ENCODE results near the gene DAB2IP.

DAB2IP gene

DNA sequence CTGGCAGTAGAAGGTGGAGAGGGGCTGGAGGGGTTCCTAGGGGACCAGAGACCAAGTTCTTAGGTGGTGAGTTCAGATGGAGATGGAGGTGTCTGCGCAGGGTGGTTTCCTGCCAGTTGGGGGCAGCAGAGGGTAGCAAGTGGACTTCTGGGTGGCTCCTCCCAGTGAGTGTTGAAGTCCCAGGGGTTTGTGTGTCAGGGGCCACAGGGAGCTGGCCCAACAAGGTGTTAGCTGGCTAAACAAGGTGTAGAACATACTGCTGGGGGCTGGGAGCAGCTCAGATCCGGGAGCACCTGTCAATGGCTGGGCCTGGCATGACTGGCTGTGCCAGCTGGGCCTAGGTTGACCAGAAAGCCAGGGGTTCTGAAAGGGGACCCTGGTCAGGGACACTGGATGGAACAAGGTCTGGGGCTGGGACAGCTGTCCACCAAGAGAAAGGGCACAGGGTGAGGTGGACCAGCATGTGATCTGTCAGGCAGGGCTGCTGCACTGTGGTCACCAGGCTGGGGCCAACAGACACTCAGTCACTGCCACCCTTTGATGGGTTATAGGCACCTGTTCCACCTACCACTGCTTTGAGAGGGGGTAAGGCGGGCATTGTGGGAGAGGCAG, 35.6 kb downstream of the DAB2IP start:
- DNase-seq, result no peak

DNA sequence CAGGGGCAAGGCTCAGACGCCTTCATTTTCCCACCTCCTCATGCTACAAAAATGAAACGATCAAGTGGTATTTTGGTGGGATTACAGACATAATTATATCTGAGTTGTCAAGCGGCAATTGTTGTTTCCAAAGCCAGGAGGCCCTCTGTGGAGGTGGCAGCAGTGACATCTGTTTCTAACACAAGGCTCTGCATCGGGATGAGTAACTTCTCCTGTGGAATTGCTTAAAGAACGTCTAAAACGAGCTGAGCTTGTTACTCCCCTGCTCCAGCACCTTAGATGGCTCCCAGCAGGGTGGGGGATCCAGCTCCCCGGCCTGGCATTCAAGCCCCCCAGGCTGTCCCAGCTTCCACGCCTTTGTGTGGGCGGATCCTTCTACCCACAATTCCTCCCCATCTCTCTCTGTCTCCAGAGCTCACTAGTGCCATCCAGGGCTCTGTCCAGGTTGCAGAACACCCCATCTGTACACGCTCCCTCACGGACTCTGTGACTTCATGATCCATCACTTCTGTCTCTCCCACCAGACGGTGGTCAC, 36.8 kb downstream of the DAB2IP start:
- no peak for DNase-seq

DNA sequence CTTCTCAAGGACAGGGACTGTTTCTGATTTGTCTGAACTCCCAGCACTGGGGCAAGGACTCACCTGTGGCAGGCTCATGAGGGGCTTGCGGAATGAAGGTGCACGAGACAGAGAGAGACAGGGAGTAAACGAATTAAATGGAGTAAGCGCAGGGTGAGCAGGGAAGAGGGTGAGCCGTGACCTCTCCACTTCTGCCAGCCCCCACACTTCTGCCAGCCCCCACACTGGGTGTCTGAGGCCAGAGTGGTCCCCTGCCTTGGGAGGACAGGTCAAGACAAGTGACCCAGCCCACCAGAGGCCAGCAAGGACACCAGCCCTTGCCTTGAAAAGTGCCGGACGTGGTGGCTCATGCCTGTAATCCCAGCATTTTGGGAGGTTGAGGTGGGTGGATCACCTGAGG, 37.2 kb downstream of the DAB2IP start:
- no peak for DNase-seq

DNA sequence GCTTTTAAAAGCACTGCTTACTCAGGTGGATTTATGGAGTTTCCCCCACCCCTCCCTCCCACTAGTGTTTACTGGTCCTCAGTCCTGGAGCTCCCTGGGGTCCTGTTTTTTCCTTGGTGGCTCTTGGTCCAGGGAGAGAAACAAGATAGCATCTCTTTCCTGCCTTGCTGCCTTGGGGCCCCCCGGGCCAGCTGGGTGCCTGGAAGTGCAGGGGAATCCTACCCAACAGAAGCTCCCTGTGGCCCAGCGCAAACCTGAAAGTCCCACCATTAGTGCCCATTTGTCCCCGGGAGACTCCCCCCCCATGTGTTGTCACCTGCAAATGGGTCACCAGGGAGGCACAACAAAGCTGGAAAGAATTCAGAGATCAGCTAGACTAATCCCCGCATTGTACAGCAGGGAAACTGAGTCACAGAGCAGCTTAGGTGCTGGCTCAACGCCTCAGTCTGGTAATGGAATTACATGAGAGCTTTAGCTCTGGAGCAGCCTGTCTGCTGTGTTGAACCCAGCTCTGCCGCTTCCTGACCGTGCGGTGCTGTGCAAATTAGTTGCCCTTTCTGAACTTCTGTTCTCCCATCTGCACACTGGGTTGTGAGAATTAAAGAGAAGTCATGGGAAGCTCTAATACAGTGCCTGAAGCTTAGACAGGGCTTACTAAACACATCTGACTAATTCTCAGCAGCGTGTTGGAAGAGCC, 38.2 kb downstream of the DAB2IP start:
- no peak for DNase-seq

DNA sequence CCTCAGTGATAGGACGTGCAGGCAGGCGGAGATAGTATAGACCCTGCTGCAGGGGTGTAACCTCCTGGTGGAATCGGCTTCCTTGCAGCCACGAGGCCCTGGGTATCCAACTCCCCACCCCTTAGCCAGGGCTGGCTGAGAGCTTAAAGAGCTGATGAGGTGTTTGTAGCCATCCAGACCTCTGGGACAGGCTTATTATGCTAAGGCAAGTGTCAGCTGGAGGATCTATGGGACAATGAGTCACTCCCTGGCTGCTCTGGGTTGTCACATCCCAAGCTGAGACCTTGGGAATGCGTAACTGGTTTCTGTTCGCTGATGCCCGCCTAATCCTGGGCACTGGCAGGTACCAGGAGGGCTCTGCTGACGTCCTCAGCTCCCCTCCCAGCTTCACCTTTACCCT, 38.9 kb downstream of the DAB2IP start:
- DNase-seq, result no peak

DNA sequence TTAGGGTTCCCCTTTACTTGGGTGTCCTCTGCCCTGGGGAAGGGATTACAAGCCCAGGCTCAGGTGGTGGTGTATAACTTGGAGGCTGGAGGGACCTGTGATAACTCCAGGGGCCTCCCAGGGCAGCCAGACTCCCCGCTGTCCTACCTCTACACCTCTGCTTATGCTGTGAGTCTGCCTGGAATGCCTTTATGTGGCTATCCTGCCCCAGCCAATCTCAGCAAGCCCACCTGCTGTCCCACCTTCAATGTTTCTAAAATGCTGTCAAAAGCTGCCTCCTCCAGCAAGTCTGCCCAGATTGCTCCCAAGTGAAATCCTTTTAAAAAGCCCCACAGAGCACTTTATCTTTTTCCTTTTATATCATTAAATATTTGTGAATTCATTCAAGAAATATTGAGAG, 39.3 kb downstream of the DAB2IP start:
- DNase-seq, result no peak

DNA sequence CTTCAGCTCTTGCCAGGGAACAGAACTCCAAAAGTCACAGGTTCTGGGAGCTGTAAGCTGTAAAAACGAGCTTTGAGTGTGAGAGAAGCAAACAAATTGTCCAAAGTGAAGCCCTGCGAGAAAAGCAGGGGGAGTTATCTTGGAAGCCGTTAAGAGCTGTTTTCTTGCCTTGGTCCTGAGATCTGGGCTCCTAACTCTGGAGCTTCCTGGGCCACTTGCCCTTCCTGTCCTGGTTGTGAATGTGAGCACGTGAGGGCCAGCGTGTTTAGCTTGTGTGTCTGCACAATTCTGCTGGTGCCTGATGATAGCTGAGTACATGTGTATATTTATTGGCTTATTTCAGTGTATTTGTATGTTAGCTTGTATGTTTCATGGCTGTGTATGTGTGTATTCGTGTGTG, 40.5 kb downstream of the DAB2IP start:
- no peak for DNase-seq

DNA sequence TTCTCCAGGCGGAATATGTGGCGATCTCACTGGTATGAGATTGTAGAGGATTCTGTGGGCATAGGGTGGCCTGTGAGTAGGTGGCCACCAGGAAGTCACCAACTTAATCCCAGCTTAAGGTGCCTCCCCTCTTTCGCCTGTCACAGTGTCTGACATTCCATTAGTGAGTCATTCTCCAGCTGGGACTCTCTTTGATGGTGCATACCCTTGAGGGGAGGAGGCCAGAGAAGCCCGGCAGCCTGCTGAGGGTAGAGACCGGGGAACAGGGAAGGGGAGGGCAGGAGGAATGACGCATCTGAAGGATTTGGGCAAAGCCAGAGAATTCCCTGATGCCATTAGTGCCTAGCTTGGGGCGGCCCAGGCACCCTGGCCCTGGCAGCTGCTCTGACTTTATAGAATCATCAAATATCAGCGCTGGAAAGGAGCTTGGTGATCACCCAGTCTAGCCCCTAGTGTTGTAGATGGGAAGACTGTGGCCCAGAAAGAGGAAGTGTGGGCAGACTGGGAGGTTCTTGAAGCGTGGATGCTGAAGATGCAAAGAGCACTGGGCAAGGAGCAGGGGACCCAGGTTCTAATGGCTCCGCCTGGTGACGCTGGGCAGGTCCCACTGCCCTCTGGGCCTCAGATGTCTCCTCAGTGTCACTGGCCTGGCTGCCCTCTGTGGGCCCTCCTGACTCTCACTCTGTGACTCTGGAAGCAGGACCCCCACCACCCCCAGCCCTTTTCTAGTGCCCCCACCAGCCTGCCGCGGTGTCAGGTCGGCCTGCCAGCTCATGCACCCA, 41.4 kb downstream of the DAB2IP start:
- DNase-seq, result no peak

DNA sequence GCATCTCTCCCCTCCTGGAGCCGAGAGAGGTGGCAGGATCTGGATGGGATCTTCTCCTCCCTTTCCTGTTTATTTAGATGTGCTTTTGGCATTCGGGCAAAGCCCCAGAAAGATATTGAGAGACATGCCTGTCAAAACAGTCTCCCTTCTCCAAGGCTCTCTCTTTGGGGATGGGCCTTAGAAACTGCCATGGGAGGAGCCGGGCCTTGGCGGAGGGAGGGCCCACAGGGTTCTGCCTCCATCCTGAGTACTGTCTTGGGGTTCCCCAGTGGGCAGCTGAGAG, 41.9 kb downstream of the DAB2IP start:
- DNase-seq, result no peak

DNA sequence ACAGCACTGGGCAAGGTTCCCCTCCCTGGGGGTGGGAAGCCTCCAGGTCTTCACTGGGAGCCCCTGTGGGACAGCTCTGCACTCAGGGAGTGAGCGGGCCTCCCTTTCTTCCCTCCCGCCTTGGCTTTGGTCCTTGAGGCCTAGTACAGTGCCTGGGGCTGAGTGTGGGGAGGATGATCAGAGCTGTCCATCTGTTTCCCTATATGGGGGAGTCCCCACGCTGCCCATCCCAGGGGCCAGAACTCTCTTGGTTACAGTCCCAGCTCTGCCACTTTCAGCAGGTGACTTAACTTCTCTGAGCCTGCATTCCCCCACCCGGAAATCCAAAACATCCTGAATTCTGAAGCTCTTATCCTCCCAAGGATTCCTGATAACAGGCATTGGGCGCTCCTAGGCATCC, 42.6 kb downstream of the DAB2IP start:
- DNase-seq, result no peak

DNA sequence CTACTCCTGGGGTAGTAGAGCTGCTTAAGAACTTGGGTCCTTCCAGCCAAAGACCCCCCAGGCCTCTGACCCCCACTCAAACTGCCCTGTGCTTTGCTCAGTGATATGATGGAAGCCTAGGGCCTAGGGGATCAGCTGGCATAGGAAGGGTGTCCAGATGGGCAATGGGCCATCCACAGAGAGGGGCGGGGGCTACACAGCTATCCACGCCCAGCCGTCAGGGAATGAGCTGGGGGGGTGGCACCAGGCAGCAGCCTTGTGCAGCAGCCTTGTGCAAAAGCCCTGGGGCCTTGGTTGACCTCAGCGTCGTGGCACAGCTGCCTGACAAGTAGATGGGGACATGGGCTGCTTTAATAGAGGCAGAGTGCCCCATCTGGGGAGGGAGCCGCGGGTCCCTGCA, 43.2 kb downstream of the DAB2IP start:
- no peak for DNase-seq

DNA sequence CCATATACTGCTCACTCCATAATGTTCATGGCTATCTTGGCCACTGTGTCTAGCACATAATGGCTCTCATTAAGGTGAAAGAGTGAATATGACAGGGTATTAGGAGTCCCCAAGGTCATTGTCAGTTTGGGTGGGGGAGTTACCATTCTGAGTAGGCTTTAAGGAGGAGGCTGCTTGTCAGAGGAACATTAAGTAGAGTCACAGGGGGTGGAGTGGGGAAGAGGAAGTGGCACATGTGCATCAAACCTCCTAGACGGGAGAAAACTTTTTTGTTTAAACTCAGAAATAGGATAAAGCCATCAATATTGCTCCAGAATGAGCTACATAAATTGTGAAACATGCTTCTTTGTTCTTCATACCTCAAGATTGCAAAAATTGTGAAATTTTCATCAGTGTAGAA, 45.5 kb downstream of the DAB2IP start:
- no peak for DNase-seq

DNA sequence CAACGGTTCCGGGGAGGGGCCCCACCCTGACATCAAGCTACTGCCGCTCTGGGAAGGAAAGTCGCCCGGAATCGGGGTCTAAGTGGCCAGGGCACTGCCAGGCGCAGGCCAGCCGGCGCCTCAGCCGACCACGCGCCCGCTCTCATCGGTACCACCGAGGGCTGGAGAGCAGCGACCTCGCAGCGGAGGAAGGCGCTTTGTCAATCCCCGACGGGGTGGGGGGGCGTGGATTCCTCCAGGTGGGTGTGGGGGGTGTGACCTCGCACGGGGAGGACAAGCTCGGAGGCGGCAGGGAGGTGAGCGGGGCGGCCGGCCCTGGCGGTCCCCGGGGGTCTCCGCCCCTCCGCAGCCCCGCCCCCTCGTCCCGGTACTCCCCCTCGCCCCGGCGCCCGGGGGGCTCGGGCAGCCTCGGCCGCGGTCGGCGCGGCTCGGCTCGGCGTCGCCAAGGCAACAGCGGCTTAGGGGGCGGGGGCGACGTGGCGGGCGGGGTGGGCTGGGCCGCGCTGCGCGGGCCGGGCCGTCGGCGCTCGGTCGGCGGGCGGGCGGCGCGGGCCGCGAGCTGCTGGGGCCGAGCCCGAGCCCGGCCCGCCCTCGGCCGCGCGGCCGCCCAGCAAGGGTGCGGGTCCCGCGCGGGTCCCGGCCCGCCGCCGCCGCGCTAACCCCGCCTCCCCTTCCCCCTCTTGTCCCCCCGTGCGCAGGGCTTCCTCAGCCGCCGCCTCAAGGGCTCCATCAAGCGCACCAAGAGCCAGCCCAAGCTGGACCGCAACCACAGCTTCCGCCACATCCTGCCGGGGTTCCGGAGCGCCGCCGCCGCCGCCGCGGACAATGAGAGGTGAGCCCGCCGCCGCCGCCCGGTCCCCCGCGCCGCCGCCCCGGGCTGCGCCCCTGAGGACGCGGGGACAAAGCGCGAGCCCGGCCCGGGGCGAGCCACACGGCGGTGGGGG, 47.5 kb downstream of the DAB2IP start:
- no peak for DNase-seq

DNA sequence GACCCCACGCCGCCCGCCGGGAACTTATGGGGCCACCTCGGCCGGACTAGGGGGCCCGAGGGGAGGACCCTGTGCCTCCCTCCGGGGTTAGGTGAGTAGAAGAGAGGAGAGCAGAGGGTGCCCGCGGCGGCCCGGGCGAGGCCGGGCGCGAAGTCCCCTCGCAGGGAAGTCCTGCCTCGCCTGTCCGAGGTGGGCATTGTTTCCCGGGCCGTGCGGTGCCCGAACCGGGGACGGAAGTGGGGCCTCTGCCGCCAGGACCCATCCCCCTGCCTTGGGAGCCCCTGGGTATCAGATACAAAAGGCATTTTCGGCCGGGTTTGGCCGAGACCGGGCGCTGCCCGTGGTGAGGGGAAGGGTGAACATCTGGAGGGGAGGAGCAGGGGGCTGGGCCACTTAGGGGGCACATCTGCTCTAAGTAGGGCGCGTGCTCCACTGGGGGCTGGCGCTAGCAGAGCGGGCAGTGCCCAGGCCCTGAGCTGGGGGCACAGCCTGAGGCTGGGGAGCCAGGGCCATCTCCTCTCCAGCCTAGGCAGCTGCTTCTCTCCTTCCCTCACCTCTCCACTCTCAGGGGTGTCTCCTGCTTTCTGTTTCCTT, 48.2 kb downstream of the DAB2IP start:
- no peak for DNase-seq

DNA sequence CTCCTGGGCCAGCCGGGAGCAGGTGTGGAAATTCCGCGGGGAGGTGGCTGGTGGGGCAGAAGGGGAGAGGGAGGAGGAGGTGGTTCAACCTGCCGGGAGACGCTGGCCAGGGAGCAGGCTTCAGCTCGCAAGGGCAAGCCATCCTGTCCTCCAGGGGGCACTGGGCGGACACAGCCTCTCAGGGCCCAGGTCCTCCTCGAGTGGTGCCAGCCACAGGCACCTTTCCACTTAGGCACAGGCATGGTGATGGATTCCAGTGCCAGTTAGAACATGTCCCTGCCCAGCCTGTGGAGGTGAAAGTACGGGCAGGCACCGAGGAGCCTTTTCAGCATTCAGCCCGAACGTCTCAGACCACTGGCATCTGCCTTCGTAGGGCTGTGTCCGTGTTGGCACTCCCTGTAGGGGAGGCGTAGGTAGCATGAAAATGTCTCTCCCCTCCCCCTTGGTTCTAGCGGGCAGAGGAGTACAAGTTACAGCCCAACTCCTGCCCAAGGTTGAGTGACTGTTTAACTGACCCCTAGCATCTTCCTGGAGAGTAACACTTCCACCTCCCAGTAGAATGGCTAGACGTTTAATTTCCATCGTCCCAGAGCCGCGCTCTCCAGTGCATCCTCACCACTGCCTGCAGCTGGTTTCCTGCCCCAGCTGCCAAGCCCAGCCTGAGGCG, 48.9 kb downstream of the DAB2IP start:
- DNase-seq, result no peak

DNA sequence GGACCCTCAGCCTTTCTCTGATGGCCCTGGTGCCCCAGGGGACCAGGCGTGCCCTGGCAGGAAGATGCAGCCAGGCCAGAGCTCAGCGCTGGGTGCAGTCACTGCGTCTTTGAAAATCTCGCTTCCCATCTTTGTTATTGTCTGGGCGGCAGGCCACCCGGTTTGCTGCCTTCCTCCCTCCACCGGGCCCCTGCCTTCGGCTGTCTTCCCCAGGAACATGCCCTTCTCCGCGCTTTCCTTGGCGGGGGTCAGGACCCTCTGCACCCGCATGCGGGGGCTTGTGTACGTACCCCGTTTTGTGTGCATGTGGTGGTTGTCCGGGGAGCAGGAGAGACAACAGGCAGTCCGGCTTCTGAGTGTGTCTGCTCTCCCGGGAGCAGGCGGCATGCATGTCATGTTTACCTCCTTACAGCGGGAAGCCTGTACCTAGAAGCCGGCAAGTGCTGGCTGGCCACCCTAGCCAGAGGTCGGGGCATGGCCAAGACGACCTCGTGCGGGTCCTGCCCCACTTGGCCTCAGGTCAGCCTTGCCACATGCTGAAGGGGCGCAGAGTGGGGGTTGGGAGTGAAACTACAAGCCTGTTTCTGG, 49.5 kb downstream of the DAB2IP start:
- DNase-seq, result no peak

DNA sequence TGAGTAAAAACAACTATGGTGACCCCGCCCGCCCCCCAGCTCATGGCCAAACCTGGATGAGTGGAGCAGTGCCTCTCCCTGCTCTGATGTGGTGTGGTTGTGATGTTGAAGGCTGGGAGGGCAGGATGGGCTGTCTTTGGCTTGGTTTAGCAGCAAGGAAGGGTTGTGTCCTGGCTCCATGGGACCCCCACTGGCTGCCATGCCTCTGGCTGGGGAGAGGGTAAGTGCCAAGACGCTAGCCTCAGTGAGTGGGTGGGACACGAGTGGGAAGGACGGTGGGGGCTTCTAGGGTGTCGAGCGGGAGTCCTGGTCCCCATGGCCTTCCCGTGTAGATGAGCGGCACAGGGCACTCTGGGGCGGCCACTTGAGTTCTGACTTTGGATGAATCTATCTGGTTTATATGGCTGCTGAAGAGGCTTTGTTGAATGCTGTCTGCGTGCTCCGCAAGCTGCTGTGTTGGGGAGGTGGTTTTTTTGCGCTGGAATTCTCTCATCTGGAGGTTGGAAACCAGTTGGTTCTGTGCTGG, 50.4 kb downstream of the DAB2IP start:
- DNase-seq, result no peak

DNA sequence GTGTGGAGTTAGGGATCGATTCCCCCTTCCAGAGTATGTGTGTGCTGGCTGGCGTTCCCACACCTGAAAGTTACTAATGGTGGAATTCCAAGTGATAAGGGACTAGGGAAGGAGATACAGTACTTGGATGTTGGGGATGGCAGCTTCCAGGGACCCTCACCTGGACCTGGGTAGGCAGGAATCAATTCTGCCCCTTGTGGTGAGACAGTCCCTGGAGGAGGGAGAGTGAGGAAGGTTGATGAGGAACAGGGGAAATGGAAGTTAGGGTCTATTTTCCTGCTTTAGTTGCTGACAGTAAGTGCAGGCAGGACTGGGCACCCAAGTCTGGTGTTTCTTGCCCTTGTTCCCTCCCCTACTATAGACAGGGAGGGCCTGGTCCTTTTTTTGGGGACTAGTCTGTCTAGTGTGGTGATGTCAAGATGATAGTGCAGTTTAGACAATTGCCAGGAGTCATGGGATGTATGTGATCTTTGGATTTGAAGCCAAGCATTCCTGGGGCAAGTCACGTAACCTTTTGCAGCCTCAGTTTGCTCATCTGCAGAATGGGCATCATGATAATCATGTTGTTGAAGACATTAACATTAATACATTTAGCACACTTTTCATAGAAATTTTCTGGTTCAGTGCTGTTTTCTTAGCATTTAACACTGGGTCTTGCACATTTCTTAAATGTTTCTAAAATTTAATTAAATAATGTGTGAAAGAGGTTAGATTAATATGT, 51.7 kb downstream of the DAB2IP start:
- no peak for DNase-seq

DNA sequence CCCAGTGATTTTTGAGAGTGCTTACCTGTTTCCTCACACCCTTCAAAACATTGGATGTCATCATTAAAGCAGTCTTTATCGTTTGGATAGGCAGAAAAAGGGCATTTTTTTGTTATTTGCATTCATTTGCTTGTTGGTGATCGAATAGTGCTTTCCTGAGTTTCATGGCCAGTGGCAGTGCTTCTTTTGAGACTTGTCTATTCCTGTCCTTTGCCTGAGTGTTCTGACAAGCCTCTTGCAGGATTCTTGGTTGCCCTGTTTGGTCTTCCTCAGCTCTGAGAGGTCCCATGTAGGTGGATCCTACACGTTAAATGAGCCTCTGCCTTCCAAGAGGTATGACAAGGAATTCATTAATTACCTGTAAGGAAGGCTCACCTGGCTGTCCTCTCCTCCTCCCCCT, 52.8 kb downstream of the DAB2IP start:
- DNase-seq, result no peak

DNA sequence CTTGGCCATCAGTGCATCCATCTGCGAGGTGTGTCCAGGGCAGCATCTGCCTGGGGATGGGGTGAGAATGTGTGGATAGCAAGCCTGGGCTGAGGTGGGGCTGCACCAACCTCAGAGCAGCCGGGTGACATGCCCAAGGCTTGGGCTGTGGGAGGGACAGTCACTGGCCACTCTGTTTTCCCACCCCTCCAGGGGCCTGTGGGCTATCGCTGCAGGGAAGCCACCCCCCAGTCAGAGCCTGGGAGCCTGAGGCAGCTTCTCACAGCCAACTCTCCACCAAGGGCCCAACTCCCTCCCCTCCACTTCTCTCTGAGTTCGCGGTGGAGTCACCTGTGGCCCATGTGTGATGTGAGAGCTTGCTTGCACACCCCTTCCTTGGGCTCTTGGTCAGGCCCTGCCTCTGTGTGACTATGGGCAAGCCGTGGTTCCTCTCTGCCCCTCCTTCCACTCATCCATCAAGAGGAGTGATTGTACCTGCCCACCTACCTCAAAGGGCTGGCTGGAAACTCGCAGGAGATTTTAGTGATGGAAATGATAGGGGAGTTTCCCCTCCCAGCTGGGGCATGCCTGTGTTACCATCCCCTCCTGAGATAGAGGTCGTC, 54.8 kb downstream of the DAB2IP start:
- DNase-seq, result no peak

Data from activated CD4-positive, alpha-beta T cell treated with anti-CD3 and anti-CD28 coated beads for 1 hour (primary cell).